K562 (cell line): Measurements from ENCODE around the gene ALDH1A2. TPM values are rescaled to one million over a fixed set of nuclear protein-coding genes. Genes with fewer than 3 reads are reported as not detected.
A peak's percentile ranks its signal among the peaks of the same experiment; 100 is the strongest.

Experiments used
- BACH1 ChIP-seq: fragments of 200-800 bp; sonication (Bioruptor generic); IDR thresholded peaks from 2 replicates; pipeline ENCODE4 v1.6.1; 2016; ENCODE audit warnings: missing genetic modification characterization, missing compliant biosample characterization
- CHCHD3 ChIP-seq: fragments of 250-450 bp; sonication (Bioruptor Pico); IDR thresholded peaks from 2 replicates; pipeline ENCODE4 v2.1.2; 2022; ENCODE audit warnings: mild to moderate bottlenecking
- CHD4 ChIP-seq: fragments of 200-600 bp; sonication (generic); IDR thresholded peaks from 3 replicates; pipeline ENCODE4 v1.6.1; 2012; ENCODE audit warnings: low read depth, mild to moderate bottlenecking, mixed read lengths, low read length, inconsistent platforms; ENCODE audit not compliant: insufficient read depth, insufficient replicate concordance, poor library complexity, severe bottlenecking
- GMEB1 ChIP-seq: fragments of 250-450 bp; sonication (Bioruptor Pico); IDR thresholded peaks from 2 replicates; pipeline ENCODE4 v1.4.0; 2020; ENCODE audit warnings: mild to moderate bottlenecking
- KDM1A ChIP-seq, 2 experiments: fragments of 450-650 bp; IDR thresholded peaks; 2 replicates each; pipeline ENCODE4 v1.6.1; 2016; ENCODE audit warnings: mild to moderate bottlenecking in 2 of 2
- MEIS2 ChIP-seq: fragments of 450-650 bp; IDR thresholded peaks from 2 replicates; pipeline ENCODE4 v1.6.1; 2014; ENCODE audit warnings: mild to moderate bottlenecking; ENCODE audit not compliant: partially characterized antibody
- PBX2 ChIP-seq, 2 experiments: IDR thresholded peaks in 1 of 2; conservative IDR thresholded peaks in 1 of 2; 2 replicates each; pipeline ENCODE4 v1.6.1; 2016; ENCODE audit warnings: low read depth in 2 of 2, mild to moderate bottlenecking in 1 of 2, missing compliant biosample characterization in 1 of 2, missing genetic modification characterization in 1 of 2, moderate library complexity in 1 of 2
- PHB2 ChIP-seq: fragments of 450-650 bp; IDR thresholded peaks from 2 replicates; pipeline ENCODE4 v1.6.1; 2017; ENCODE audit warnings: low read depth
- RBM14 ChIP-seq: fragments of 200-400 bp; formaldehyde crosslinking; IDR thresholded peaks from 2 replicates; pipeline ENCODE4 v1.6.1; 2018; ENCODE audit warnings: low read depth, mild to moderate bottlenecking, low read length, moderate library complexity, borderline replicate concordance; ENCODE audit not compliant: insufficient read depth
- SMARCE1 ChIP-seq: fragments of 450-650 bp; IDR thresholded peaks from 2 replicates; pipeline ENCODE4 v1.7.1; 2016; ENCODE audit warnings: mild to moderate bottlenecking
- ZNF347 ChIP-seq: fragments of 450-650 bp; formaldehyde crosslinking; IDR thresholded peaks from 2 replicates; pipeline ENCODE4 v1.4.0; 2020; ENCODE audit warnings: low read depth, mild to moderate bottlenecking, moderate library complexity
- polyA plus RNA-seq, 8 experiments: library from polyadenylated mRNA; depleted of rRNA in 4 of 8; stranded (reverse) in 5 of 8; unstranded in 3 of 8; fragments of >200 nt; fragmentation: Nextera tagmentation in 2 of 8; fragmentation: Illumina TruSeq in 1 of 8; extraction: Ambion mirVana in 2 of 8; extraction: Trizol in 1 of 8; gene quantifications; 2 replicates each; pipeline versions ENCODE4 v1.2.1 to v1.2.3, GENCODE V29; 2011 to 2014; ENCODE audit warnings: inconsistent platforms in 1 of 8, missing spikeins in 1 of 8
- total RNA-seq, 7 experiments: library from RNA; depleted of rRNA in 6 of 7; stranded (reverse); fragments of >200 nt in 6 of 7; fragmentation: Illumina TruSeq in 2 of 7; extraction: Trizol in 2 of 7; gene quantifications; 2 replicates each; pipeline versions ENCODE4 v1.2.1 to v1.2.3, GENCODE V29; 2011 to 2021; ENCODE audit warnings: low replicate concordance in 1 of 7

The ALDH1A2 gene
- total and polyA plus RNA-seq, 9 of the 15 experiments (the other 6 are each of a cell fraction or from before 2014, with no cell fraction given) = 115 to 393 (median 333) TPM

GRCh38 chr15:58036579-58036978 is 28.9 kb downstream of the ALDH1A2 start (continued):
- no peak for TF ChIP-seq GMEB1 (CRISPR knock-in tag)
- no peak for TF ChIP-seq SMARCE1
- peak; percentile 74 for TF ChIP-seq MEIS2
- no peak for TF ChIP-seq PHB2
- no peak for TF ChIP-seq CHCHD3 (CRISPR knock-in tag)
- no peak for TF ChIP-seq ZNF347
- peak; percentile 69 to 76 for TF ChIP-seq KDM1A (IDR thresholded peaks at IDR 0.05)
- no peak for TF ChIP-seq RBM14
- TF ChIP-seq CHD4 = no peak
- no peak for TF ChIP-seq BACH1 (tag)
- no peak for TF ChIP-seq PBX2 (CRISPR knock-in tag; IDR thresholded peaks at IDR 0.05; ENCODE audit: low read depth)
- TF ChIP-seq PBX2 (tag; conservative IDR thresholded peaks at IDR 0.05; ENCODE audit: low read depth) = peak; percentile 69
